NCI-H2029 (cell line): ENCODE measurements around the gene CORO6.
A peak's percentile ranks its signal among the peaks of the same experiment; 100 is the strongest.

Source experiments
- DNase-seq: peaks from one replicate; lab custom pipeline; 2025; lab: John Stamatoyannopoulos, UW

Gene CORO6

GRCh38 chr17:29565643-29566472, 56.9 kb downstream of the CORO6 start:
- peak; percentile 62 for DNase-seq
